Measurements from ENCODE around the gene PPP1R12C.

PPP1R12C gene

DNA sequence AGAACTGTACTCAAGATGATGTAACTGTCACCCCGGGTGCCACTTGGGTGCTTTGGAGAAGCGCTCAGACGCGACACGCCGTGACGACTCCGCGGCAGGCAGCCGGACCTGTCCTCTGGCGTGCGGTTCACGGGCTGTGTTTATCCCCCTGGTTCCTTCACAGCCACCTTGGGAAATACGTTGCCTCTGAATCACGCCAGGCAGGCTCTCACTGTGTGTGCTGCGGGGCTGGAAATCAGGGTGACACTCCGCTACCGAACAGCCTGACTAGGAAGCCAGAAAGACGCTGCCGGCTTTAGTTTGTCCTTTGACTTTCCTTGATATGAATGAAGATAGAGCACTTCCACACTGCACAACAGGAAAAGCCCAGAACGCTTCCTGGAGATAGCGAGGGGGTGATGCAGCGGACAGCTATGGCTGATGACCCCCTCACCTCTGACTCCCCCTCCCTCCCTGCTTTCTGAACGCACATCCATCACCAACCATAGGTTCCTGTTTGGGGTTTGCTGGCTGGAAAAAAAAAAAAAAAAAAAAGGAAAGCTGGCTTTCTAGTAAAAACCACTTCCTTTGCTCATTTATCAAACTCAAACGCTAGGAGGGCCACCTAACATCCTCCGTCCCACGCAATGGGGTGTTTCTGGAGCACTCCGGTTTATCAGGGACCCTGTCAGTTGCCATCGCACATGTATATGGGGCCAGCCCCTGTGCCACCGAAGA, 75.7 kb downstream of the PPP1R12C start:
- no peak for DNase-seq (ENCODE audit: extremely low read depth, low read depth)
- TF ChIP-seq, protein P1, sequence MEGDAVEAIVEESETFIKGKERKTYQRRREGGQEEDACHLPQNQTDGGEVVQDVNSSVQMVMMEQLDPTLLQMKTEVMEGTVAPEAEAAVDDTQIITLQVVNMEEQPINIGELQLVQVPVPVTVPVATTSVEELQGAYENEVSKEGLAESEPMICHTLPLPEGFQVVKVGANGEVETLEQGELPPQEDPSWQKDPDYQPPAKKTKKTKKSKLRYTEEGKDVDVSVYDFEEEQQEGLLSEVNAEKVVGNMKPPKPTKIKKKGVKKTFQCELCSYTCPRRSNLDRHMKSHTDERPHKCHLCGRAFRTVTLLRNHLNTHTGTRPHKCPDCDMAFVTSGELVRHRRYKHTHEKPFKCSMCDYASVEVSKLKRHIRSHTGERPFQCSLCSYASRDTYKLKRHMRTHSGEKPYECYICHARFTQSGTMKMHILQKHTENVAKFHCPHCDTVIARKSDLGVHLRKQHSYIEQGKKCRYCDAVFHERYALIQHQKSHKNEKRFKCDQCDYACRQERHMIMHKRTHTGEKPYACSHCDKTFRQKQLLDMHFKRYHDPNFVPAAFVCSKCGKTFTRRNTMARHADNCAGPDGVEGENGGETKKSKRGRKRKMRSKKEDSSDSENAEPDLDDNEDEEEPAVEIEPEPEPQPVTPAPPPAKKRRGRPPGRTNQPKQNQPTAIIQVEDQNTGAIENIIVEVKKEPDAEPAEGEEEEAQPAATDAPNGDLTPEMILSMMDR (IDR thresholded peaks at IDR 0.05; ENCODE audit: low read depth, low read length) = no peak

DNA sequence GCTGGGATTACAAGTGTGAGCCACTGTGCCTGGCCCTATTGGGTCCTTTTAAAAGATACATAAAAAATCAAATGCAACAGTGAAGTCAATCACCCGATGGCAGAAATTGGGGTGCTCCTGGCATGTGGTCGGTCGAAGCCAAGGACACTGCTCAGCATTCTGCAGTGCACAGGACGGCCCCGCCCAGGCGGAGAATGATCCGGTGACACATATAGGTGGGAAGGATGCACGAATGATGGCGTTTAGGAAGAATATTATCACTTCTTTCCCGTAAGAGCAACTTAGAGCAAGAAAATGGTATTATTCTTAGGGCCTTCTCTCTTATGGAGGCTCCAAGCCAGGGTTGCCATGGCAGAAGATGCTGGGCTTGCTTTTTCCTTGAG, 76.2 kb downstream of the PPP1R12C start:
- no peak for DNase-seq (ENCODE audit: extremely low read depth, low read depth)
- TF ChIP-seq, protein P1 (IDR thresholded peaks at IDR 0.05; ENCODE audit: low read depth, low read length) = no peak

Data from AG09319 (cell line).